Stomach (tissue), 4 donors: ENCODE results near the gene LRMDA.

Source experiments
- POLR2A ChIP-seq, 4 donors: fragments of 450-650 bp; IDR thresholded peaks; one replicate each; pipeline ENCODE4 v1.6.1; 2016; ENCODE audit warnings: antibody characterized with exemption in 4 of 4, control low read depth in 2 of 4, mild to moderate bottlenecking in 1 of 4, moderate library complexity in 1 of 4
- POLR2AphosphoS5 ChIP-seq, 3 donors: sonication (generic); formaldehyde crosslinking; IDR thresholded peaks; one replicate each; pipeline ENCODE4 v1.6.1; 2016; ENCODE audit warnings: antibody characterized with exemption in 3 of 3

DNA sequence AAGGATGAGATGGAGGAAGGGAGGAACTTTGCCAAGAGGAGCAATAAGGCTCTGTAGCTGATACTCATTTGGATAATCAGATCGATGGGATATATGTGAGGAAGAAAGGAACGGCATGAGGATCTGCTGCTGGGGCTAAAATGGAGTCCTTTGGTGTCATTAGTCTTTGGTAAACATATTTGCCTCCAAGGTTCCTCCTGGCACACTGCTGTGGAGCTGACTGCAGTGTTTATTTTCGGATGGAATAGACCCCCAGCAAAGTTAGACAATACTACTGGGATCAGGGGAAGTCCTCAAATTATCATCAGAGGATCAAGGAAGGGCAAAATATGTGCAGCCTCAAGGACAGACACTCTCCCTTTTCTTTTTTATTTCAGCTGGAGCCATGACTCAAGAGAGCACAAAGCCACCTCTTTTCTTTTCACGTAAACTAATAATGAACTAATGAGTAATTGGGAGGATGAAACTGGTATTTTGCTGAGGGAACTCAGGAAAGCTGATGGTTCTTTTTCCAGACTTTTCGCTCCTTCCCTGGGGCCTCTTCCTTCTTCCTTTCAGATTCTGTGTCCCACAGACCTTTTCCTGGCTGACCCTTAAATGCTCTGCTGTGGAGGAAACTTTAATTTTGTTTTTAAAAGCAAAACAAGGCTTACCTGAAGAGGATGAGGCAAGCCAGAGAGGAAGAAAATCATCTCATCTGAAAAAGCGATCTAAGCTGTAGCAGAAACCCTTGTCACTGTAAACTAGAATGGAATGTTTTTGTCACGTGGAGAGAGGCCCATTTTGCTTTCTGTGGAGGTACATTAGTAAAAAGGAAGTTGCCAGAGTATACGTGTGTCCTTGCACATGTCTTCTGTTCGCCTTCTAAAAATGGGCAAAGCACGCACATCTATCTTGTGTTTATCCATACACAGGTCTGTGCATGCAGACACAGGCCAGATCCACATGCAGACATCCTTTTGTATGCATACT is 33.3 kb downstream of the LRMDA start:
- no peak for TF ChIP-seq POLR2A (IDR thresholded peaks at IDR 0.05)
- TF ChIP-seq POLR2AphosphoS5 (IDR thresholded peaks at IDR 0.05), result no peak
